Esophagus squamous epithelium (tissue), 4 donors: ENCODE measurements around the gene IER5L.
"Not testable (repeated sequence)": the region's sequence is repeated elsewhere in the genome, so short reads cannot be mapped to it uniquely, and the experiment has no call there.

Source experiments
- POLR2A ChIP-seq, 4 donors: fragments of 450-650 bp; IDR thresholded peaks; one replicate each; pipeline ENCODE4 v1.6.1; 2017; ENCODE audit warnings: antibody characterized with exemption in 4 of 4, mild to moderate bottlenecking in 4 of 4, moderate library complexity in 3 of 4
- TF ChIP-seq, protein P1 (sequence below), 6 experiments: fragments of 450-650 bp in 4 of 6; fragments of 200-600 bp in 2 of 6; sonication (generic) in 2 of 6; IDR thresholded peaks; one replicate each; pipeline ENCODE4 v1.5.1; 2016 to 2019; ENCODE audit warnings: antibody characterized with exemption in 6 of 6, mild to moderate bottlenecking in 4 of 6, moderate library complexity in 4 of 6

- not testable (repeated sequence) for TF ChIP-seq POLR2A (IDR thresholded peaks at IDR 0.05)
- TF ChIP-seq, protein P1, sequence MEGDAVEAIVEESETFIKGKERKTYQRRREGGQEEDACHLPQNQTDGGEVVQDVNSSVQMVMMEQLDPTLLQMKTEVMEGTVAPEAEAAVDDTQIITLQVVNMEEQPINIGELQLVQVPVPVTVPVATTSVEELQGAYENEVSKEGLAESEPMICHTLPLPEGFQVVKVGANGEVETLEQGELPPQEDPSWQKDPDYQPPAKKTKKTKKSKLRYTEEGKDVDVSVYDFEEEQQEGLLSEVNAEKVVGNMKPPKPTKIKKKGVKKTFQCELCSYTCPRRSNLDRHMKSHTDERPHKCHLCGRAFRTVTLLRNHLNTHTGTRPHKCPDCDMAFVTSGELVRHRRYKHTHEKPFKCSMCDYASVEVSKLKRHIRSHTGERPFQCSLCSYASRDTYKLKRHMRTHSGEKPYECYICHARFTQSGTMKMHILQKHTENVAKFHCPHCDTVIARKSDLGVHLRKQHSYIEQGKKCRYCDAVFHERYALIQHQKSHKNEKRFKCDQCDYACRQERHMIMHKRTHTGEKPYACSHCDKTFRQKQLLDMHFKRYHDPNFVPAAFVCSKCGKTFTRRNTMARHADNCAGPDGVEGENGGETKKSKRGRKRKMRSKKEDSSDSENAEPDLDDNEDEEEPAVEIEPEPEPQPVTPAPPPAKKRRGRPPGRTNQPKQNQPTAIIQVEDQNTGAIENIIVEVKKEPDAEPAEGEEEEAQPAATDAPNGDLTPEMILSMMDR (IDR thresholded peaks at IDR 0.05) = not testable (repeated sequence)
Observed at GRCh38 chr9:129163198-129163670, 14.8 kb downstream of the IER5L start.
